22Rv1 (cell line): ENCODE data around the gene IQSEC1.

ENCODE experiments used
- ZFX ChIP-seq: fragments of 450-650 bp; IDR thresholded peaks from 2 replicates; pipeline ENCODE4 v1.6.1; 2017; ENCODE audit warnings: antibody characterized with exemption, borderline replicate concordance
- TF ChIP-seq, protein P1 (sequence below): fragments of 450-650 bp; IDR thresholded peaks from 2 replicates; pipeline ENCODE4 v1.5.1; 2017; ENCODE audit warnings: mild to moderate bottlenecking

DNA sequence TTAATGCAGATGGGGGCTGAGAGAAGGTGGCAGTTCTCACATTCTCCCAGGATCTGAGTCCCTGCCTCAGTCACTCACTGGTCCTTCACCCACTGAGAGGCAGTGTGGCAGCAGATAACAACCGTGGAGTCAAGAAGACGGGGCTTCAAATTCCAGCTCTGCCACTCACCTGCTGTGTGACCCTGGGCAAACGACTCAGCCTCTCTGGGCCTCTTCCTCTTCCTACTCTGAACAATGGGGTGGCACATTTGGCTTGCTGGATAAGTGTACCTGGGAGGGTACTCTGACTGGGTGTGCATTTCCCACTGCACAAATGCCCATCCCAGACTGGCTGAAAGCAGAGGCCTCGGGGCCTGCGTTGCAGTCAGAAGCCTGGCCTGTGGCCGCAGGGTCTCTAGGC is 10.0 kb upstream of the IQSEC1 start:
- TF ChIP-seq, protein P1, sequence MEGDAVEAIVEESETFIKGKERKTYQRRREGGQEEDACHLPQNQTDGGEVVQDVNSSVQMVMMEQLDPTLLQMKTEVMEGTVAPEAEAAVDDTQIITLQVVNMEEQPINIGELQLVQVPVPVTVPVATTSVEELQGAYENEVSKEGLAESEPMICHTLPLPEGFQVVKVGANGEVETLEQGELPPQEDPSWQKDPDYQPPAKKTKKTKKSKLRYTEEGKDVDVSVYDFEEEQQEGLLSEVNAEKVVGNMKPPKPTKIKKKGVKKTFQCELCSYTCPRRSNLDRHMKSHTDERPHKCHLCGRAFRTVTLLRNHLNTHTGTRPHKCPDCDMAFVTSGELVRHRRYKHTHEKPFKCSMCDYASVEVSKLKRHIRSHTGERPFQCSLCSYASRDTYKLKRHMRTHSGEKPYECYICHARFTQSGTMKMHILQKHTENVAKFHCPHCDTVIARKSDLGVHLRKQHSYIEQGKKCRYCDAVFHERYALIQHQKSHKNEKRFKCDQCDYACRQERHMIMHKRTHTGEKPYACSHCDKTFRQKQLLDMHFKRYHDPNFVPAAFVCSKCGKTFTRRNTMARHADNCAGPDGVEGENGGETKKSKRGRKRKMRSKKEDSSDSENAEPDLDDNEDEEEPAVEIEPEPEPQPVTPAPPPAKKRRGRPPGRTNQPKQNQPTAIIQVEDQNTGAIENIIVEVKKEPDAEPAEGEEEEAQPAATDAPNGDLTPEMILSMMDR: no peak
- no peak for TF ChIP-seq ZFX
